GDM1 (cell line): ENCODE results near the gene EFR3B.

ENCODE experiments used
- DNase-seq: peaks from one replicate; lab custom pipeline; 2025; lab: John Stamatoyannopoulos, UW

The EFR3B gene

DNA sequence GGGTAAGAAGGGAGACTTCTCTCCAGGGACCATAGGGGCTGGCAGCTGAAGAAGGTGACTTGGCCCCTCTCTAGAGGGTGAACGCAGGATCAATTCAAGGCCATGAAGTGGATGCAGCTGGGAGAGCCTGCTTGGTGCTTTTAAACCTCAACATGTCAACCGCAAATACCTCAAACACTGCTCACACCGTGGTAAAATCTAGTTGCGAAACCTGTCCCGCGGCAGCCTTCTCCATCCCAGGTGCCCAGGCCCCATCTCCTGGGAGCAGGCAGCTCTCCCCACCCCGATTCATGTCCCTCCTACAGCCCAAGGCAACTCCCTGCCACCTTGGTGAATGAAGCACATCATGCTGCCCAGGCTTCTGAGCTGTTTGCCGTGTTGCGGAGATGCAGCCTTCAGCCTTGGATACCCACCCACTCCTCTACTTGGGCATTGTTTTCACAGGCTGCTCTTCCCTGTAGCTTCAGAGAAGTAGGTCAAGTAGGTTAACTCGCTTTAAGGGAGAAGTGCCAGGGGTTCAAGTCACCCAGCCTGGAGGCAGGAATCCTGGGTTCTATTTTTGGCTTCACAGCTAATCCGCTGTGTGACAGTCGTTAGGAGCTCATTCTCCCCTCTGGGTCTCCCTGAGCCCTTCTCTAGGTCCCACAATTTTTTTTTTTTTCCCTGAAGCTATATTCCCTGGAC is 6.2 kb upstream of the EFR3B start:
- no peak for DNase-seq

DNA sequence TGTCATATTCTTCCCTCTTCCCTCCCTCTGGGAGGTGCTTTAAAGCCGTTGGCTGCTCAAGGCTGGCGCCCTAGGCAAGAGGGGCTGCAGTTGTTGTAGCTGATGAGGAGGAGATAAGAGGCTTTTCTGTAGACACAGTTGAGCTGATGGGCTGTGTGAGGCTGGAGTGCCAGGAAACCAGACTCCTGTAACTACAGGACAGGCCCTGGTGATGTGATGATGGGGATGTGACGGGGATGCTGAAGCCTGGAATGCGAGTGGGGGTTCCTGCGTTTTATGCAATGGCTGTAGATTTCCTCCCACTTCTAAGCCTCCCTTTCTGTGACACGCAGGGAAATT is 5.7 kb upstream of the EFR3B start:
- DNase-seq = no peak

DNA sequence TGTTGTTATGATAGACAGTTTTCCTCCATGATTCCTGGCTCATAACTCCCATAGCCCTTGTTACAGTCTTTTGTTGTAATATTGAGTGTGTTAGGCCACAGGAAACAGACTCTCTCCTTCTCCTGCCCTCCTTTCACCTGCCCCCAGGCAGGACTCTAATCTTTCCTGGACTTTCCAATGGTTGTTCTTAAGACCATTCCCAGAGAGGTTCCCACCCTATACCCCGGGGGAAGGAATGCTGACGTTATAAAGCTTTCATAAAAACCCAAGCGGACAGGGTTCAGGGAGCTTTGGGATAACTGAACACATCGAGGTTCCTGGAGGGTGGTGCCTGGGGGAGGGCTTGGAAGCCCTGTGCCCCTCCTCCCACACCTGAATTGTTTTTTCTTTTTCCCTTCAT is 2.8 kb upstream of the EFR3B start:
- no peak for DNase-seq

DNA sequence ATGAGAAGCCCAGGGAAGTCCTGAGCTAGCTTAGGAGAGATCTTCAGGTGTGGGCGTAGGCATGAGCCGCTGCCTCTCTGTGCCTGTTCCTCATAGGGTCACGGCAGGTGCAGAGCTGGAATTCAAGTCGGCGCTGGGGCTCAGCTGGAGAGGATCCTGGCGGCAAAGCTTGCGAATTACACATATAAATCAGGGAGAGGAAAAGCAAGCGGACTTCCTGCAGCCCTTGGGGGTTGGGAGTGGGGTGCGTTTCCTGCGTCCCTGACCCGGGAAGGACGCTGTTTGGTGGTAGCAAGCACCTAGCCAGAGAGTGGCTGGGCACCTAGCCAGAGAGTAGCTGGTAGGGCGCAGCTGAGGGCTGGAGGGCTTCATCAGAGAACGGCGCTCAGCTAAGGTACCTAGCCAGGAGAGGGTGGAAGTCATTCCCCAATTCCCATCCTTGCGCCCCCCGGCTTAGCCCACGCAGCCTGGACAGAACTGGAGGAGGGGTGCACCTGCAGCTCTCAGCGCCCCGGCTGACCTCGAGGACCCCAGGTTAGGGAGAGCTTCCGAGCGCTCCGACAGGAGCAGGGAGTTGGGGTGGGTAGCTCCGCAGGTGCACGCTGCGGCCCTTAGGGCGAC is 459 bp upstream of the EFR3B start:
- DNase-seq = no peak

DNA sequence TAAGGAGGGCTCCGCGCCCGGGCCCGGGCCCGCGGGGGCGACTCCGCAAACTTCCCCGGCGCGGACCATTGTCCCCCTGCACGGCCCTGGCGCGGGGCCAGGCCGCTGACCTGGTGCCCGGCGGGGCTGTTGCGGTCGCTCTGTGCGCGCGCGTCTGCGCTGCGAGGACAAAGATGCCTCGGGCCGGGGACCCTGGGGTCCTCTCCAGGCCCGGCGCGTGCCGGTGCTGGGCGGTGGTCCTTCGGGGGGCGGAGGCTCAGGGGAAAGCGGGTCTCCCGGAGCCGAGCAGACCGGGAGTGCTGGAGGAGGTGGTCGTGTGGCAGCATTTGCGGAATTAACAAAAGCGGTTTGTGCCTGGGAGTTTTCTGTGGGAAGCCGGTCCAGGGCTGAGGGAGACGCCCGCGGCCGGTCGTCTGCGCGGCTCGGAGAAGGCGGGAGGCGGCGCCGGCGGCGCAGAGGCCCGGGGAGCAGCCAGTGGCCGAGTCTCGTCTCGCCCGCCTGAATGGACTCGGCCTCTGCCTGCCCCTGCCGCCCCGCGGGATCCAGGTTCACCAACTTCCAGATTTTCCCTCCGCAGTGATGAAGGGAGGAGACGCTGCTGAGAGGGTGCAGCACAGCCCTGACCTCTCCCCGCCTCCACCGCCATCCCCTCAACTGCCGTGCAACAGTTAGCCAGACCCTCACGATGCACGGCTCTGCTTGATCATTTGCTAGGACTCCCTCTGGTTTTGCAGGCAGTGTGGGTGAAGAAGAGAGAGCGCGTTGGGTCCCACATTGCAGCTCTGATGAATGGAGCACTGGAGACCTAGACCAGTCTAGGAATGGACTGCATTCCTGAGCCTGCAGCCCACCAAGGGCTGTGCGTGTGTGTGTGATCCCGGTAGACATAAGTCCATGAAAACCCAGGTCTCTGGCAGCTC is 705 bp downstream of the EFR3B start:
- DNase-seq = no peak

DNA sequence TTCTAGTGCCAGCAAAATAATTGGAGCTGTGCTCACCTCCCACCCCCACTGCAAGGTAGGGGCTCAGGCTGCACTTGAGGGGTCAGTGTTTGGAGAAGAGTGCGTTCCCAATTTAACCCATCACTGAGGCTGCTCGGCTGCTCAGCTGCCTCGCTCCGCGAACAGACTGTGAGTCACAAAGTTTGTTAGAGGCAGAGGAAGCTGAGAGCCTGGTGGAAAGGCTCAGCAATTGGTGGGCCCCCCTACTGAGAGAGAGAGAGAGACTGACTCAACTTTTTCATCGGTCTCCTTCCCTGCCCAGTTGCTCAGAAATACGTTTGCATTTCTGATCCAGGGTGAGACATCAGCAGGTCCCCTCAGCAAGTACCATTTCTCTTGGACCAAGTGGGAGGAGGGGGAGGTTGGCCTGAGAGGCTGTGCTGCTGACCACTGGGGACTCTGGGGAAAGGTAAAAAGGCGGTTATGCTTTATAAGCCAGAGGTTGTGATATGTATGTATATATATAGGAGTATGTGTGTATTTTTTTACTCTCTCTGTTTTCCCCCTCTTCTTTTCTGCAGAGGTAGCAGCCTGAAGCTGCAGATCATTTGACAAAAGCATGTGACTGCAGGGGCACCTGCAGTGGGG is 1.5 kb downstream of the EFR3B start:
- DNase-seq = no peak

DNA sequence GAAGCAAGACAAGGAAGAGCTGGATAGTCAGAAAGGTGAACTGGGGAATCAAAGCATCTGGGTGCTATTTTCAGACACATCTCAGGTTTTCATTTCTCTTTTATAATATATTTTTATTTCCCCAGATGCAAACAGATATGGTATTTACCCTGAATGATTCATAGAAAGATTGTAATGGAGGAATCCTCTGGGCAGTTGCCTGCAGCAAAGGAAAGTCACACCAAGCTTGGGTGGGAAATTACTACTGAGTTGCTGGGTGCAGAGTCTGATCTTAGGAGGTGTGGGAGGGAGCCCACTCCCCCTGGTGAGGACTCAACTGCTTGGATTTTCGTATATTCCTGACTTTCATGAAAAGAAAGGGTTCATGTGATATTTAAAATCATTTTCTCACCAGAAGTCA is 2.1 kb downstream of the EFR3B start:
- DNase-seq = no peak

DNA sequence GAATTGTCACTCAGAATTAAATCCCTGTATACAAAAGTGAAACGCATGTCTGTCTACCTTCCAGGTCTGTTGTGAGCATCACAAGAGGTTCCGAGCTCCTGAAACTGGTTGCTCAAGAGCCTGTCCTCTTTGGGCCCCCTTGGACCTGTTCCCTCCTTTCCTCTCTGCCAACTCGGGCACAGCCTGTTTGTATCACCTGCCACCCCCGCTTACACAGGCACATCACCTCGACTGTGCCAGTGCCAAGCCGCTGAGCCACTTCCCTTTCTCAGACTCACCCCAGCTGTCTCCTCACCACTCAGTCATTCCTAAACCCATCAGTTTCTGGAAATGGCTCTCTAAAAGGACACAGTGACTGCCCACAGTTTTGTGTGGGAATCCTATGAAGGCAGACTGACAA is 3.1 kb downstream of the EFR3B start:
- DNase-seq = no peak

DNA sequence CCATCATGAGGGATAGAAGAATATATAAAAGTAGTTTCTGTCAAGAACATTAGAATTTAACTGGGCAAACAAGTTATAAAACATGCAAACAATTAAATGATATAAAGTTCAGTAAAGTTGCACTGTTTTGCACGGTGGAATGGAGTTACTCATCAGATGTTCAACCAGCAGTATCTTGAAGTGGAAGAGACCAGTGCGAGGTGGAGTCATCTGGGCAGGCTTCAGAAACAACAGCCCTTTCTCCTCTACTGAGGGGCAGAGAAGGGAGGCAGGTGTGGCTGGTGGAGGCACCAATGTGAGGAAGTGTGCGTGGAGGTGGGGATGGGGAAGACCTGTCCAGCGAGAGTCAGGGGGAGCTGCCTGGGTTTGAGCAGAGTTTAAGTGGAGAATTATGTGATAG is 7.5 kb downstream of the EFR3B start:
- DNase-seq = no peak

DNA sequence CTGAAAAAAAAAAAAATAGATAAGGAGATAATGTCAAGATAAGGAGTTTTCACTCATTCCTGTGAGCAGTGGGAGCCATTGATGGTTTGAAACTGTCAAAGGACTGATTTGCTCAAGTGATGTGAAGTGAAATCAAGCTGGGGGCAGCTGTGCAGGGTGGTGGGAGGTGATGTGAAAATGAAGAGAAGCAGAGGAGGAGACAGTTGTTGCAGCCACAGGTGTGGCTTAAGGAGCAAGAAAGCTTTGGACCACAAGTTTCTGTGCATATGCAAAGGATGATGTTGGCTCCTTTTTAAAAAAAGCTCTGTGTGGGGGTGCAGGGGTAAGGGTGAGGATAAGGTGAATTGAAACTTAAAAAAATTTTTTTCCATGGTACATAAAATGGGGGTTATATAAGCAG is 8.3 kb downstream of the EFR3B start:
- no peak for DNase-seq

DNA sequence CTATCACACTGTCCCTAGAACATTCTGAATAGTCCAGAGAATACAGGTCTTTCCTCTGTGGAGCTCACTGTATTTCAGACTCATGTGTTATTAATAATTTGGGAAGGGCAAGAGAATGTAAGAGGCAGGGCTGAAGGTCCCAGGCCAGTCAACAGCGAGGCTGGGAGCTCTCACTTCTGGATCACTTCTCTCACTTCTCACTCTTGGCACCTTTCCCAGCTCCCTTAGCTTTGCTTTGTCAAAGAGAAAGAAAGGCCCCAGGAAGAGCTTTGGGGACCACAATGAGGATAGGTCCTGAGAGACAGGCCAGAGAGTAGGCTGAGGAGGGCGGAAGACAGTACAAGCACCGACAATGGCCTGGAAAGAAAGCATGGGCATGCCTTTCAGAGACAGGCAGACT is 11.2 kb downstream of the EFR3B start:
- DNase-seq = no peak

DNA sequence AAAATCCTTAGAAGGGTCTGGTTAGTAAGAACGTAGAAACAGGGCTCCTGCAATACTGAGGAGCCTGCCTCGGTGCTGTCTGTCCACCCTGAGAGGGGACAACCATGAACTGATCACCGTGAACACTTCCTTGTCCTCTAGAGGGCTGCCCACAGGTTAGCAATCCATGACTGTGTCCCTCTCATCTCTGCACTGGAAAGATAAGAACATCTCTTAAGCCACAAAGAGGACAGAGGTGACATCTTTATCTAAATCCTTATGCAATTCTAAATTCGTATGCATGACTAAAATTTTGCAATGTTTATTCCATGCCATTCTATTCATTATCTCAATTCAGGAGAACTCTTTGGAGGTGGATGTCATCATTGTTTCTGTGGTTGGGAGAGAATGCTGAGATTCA is 12.8 kb downstream of the EFR3B start:
- DNase-seq = no peak

DNA sequence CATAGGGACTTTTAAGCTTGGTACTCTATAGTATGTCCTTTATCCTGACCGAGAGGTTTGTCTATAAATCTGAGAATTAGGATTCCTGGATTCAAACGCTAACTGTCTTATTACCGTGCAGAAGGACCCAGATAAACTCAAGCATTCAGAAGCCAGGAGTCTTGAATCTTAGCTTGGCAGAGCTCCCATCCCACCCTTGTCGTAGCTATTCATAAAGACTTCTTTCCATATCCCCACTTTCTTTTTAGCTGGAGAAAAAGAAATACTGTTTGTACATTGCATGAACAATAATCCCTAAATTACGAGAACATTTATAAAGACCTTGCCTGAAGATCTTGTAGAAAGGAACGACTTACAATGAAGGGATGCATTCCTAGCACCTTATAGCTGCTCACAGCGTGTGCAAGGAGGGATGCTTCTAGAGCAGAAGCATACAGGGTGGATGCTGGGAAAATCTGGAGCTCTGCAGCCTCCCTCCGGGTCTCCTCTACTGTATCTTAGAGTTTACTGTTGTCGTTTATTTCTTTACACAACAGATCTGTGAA is 13.6 kb downstream of the EFR3B start:
- DNase-seq = no peak

DNA sequence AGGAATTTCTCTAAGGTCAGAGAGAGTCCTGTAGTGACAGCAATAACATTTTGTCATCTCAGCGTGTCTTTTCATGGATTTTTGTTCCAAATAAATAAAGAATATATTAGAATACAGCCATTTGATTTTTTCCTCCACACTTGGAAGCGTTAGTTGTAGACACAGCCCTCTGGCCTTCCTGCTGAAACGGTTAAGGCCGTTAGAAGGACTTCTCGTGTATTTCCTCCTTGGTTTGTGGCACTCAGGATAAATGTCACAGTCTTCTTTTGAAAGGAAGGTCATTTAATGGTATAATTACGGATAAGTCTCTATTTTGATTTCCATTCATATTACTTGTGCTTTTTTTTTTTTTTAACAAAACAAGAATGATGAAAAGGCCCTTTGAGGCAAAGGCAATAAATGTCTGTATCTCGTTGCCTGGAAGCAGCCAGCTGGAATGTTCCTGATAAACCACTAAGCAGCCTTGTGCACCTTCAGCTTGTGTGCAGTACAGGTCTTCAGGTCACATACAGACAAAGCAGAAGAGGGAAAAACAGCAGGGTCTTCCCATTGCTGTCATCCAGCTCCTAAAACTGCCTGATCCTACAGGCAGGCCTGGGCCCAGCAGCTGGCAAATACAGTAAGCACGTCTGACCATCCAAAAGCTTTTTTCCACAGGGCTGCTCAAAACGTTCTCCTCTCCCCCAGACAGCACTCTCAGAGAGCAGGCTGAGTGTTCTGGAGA is 14.4 kb downstream of the EFR3B start:
- DNase-seq = no peak

DNA sequence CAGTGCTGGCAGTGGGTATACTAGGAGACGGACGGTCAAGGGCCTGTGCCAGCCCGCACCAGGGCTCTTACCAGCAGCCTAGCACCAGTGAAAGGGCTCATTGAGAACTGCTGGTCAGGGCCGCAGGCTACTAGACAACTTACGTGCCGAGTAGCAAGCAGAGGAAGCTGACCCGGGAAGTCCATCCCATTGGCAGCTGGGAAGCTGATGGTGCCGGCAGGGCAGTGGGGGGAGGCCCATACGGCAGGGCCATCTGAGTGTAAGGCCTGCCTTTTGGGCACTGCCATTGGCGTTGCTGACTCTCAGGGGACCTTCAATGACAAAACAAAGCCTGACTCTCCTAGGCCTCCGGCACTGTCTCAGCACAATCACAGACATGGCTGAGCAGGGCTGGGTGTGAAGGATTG is 20.6 kb downstream of the EFR3B start:
- no peak for DNase-seq

DNA sequence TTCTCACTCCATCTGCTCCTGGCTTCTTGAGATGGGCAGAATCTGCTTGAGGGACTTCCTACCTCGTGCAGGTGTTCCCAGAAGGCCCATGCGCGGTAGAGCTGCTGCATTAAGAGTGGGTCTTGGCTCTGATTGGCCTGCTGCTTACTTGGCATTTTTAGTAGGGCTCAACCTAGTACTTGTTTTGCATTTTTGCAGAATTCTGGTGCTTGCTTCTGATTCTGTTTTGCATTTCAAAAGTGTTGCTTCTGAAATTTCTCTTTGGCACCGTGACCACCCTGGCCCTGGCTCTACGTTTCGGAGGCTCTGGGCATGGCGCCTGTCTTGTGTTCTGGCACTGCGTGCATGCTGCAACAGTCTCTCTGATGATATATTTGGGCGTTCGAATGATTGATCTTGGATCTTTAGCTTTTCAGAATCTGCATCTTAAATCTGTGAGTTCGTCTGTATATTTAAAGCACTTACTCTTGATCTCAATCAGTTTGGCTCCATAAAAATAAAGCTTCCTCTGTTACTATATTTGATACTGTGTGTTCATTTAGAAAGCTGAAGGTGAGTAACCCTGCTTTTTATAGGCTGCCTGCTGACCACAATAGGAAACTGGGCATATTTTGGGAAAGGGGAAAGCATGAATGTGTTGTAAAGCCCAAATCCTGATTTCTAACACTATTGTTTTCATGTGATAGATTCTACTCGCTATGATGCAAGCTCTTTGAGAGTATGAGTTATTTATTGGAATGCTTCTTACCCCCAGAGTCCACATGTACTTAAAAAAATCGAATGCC is 22.2 kb downstream of the EFR3B start:
- DNase-seq = no peak

DNA sequence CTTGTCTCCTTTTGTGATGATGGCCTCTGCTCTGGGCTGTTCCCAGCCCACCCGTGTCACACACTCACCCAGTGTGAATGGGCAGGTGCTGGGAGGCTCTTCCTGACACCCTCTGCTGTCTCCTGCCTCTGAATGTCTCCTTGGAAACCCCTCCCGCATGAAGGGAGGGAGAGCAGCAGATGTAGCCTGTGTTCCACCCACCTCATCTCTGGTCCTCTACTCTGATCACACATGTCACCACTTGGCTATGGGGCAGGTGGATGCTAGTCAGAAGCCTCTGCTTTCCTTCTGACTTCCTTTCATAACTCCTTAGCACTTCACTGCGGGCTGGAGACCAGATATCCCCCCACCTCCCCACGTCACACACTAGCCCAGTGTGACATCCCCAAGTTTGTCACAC is 23.9 kb downstream of the EFR3B start:
- no peak for DNase-seq

DNA sequence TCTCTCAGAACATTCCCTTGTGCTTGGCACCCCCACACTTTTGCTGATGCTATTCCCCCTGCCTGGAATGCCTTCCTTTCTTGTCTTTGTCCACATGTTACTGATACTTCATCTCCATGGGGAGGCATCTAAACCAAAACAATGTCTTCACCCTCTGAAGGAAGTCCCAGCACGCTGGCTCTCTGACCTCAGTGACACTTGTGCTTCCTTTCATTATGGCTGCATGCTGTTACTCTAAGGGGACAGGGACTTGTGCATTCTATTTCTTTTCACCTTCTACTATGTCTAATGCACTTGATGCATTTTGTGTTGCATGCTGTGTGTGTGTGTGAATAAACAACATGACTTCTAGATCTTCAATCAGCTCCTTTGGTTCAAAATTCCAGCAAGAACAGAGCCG is 24.6 kb downstream of the EFR3B start:
- no peak for DNase-seq

DNA sequence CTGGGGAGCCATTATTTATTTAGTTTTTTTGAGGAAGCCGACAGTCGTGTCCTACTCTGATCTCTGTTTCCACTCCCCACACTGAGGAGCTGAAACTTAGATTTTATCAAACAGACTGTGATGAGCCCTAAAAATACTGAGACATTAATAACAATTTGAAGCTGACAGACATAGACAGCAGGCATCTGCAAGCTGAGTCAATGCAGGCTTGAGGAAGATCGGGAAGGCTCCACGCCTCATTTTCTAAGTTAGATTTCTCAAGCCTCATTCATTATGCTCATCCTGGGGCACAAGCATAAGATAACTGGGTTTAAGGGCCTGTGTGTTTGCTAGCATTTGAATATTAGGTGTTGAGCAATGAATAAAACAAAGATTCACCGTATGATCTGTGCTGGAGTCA is 26.3 kb downstream of the EFR3B start:
- DNase-seq = no peak

DNA sequence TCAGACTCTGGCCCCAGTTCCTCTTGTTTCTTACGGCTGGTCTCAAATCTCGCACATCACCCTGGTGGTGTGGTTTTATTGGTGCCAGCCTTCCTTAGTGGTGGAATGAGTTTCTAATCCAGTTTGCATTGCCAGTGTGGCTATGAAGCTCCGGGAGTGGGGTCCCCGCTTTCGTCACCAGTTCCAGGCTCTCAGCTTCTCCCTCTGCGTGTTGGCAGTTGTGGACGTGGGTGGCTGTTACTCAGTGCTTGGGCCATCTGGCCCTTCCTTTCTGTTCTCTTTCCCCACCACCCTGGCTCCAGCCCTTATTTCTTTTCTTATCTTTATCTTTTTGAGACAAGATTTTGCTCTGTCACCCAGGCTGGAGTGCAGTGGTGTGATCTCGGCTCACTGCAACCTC is 30.1 kb downstream of the EFR3B start:
- DNase-seq = no peak

DNA sequence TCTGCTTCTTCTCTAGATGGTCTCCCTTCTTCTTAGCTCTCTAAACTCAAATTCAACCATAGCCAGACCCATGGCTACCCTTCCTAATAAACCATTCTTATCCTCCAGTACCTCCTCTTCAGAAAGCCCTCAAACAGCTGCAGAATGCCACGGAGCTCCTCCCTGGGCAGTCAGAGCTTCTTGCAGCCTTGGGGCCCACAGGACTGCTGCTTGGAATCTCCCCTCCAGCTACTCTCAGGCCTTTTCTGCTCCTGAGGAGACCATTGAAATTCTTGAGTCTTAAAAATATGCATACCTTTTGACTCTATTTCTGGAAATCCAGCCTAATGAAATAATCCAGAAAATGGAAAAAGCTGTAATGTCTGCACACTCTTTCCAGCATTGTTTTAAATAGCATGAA is 30.7 kb downstream of the EFR3B start:
- no peak for DNase-seq
